ENCODE data around the gene CLPSL2.

Gene CLPSL2

DNA sequence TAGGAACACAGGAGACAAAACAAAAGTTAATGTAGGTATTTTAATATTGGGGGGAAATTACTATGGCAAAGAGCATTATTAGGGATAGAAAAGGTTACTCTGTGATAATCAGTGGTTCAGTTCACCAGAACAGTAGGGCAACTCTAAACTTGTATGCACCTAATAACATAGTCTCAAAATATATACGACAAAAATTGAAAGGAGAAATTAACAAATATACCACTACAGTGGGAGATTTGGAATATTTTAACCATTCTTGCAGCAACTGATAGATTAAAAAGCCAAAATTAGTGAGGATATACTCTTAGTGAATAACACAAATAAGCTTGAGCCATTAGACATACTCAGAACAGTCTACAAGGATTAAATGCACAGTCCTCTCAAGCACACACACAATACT is 28.5 kb upstream of the CLPSL2 start:
- no peak for DNase-seq

DNA sequence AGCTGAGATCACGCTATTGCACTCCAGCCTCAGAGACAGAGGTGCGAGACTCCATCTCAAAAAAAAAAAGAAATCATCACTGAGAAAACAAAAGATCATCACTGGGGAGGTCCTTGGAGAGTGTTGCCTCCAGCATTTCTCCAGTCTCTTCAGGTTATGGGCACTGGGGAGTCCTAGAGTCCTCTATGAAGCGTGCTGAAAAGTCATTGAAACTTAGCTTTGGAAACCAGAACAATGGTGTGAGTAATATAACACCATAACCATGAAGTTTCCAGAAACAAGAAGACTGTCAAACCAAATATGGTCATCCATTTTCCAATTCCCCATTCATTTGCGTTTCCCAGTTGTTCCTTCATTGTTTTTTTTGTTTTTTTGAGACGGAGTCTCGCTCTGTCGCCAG is 25.8 kb upstream of the CLPSL2 start:
- DNase-seq, result no peak

DNA sequence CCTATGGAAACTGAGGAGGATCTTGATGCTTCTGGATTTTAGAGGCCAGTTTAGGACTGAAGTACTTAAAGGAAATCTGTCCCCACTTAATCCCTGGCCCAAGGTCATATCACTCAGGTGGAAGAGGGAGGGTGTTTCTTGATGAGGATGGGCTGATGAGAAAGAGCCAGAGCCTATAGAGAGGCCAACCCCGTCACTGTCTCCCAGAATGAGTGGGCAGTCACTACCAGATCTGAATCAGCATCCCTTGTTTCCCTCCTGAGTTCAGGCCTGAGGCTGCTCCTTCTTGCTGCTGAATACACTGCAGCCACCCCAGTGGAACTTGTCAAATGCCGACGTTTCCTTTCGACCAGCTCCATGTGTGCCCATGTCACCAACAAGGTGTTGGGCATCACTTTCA is 24.8 kb upstream of the CLPSL2 start:
- no peak for DNase-seq

DNA sequence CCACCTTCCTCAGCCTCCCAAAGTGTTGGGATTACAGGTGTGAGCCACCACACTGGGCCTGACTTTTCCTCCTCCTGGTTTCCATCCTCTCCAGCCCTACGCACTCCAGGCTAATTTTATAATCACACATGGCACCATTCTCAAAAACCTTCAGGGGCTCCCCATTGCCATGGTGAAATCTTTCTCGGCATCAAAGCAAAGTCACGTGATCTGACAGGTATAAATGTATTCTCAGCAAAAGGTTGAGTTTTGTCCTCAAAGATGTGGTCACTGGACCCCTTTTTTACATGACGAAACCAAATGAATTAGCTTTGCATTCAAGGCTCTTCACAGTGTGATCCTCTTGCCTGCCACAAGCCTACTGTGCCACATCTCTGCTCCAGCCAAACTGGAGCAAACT is 24.1 kb upstream of the CLPSL2 start:
- DNase-seq, result no peak

DNA sequence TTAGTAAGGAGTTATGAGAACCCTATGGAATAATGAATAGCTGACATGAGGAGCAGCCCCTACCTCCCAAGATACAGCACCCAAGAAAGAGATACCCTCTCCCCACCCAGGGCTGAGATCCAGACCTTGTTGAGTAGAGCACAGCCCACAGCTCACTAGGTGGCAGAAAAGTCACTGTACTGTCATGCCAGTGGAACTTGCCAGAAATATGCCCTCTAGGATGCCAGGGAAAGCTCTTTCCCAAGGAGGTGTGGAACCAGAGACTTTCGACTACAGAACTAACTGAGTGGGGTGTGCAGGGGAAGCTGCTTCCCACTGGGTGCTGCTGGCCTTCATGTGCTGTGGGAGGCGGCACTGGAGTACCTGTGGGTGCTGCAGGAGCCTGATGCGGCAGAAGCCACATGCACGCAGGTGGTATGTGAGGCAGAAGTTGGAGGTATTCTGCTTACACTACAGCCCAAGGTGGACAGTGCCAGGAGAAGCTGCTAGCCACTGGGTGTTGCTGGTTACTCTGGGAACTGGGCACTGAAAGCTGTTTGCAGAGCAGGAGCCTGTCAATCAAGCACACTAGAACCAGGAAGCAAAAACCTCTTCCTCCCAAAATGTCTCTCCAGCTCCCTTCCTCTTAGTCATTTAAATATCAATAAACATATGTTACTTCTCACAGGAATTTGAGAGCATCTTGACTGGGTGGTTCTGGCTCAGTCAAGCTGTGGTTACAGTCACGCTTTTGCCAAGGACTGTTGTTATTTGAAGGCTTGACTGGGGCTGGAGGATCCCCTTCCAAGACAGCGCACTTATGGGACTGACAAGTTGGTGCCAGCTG is 21.7 kb upstream of the CLPSL2 start:
- DNase-seq, result no peak

DNA sequence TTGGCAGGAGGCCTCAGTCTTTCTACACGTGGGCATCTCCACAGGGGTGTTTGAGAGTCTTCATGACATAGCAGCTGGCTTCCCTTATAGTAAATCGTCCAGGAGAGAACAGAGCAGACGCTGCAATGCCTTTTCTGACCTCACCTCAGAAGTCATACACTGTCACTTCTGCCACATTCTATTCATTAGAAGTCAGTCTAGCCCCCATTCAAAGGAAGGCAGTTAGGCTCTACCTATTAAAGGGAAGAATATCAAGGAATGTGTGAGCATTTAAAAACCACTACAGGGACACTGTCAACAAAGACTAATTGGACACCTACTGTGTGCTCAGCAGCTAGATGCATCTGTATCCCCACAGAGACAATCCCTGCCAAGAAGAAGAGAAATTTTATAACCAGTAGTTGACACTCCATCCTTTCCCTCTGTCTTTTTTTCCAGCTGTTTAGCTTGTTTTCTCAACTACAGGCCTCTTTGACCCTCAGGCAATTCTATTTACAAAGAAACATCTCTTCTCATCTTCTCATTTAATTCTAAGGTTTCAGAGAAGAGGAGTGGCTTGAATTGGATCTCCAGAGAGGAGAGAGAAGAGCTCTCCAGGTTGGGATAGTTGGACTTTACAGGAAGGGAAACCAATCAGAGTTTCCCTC is 21.0 kb upstream of the CLPSL2 start:
- DNase-seq, result no peak

DNA sequence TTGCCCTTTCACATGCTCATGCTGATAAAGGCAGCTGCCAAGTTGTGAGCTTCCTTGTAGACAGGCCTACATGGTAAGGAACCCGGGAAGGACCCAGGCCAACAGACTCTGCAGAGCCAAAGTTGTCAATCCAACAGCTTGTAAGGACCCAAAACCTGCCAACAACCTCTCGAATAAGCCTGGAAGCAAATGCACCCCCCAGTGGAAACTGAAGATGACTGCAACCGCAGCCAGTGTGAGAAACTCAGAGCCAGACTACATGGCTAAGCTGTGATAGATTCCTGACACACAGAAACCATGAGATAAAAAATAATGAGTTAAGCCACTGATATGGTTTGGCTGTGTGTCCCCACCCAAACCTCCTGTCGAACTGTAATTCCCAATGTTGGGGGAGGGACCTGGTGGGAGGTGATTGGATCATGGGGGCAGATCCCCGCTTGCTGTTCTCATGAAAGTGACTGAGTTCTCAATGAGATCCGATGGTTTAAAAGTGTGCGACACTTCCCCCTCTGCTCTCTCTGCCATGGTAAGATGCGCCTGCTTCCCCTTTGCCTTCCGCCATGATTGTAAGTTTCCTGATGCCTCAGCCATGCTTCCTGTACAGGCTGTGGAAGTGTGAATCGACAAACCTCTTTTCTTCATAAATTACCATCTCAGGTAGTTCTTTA is 18.8 kb upstream of the CLPSL2 start:
- DNase-seq, result no peak

DNA sequence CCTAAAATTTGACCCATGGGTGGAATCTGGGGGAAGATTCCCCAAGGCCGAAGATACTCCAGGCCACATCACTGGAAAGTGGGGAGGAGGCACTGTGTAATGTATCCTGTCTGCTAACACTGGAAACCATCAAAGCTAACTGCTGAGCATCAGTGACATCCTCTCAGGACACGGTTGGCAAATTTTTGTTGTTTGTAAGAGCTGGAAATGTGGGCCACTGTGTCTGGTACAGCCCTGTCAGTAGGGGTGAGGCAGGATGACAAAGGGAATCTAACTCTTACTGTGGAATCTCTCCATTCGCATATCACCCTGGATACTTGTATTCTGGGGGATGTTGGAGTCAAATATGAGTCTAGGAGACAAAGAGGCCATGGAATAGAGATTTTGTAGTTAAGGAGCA is 17.0 kb upstream of the CLPSL2 start:
- DNase-seq, result no peak

DNA sequence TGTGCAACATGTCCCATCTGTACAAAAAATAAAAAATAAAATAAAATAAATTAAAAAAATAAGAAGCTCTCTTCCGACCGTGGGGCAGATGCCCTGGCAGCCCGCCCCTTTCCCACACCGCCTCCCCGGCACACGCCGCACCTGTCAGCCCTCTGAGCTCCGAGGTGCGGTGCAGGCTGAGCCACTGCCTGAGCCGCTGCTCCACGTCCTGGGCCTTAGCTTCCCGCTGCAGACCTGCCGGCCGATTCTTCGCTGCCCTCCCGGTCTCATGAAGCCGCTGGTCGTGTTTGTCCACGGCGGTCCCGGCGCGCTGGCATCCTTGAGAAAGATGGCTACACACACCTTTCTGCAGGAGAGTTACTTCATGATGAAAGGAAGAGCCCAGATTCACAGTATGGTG is 10.7 kb upstream of the CLPSL2 start:
- DNase-seq, result no peak

DNA sequence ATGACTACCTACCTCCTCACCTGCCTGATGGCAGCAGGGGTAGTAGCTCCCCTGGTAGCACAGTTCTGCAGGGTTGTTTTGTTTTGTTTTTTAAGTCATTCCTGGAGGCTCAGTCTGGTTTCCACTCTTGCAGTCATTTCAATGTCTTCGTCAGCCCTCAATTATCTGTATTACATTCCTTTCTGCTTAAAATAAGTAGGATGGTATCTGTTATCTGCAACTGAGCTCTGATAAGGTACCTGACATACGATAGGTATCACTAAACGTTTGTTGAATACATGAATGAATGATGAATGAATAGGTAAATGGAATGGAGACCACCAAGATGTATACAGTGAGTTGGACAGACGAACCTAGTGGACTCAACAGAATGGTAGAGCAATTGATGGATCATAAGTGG is 7.2 kb upstream of the CLPSL2 start:
- no peak for DNase-seq

DNA sequence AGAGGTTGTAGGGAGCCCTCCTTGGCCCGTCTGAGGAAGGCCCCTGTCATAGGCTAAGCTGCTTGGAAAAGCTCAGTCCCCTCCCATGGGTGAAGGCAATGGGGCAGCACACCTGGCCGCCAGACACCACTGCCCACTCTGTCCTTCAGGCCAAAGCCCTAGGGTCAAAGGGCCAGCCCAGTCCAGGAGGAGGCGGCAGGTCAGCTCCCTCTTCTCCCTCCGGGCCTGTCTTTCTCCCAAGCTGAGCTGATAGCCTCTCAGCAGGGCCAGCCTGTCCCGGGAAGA is 5.1 kb upstream of the CLPSL2 start:
- DNase-seq, result no peak

DNA sequence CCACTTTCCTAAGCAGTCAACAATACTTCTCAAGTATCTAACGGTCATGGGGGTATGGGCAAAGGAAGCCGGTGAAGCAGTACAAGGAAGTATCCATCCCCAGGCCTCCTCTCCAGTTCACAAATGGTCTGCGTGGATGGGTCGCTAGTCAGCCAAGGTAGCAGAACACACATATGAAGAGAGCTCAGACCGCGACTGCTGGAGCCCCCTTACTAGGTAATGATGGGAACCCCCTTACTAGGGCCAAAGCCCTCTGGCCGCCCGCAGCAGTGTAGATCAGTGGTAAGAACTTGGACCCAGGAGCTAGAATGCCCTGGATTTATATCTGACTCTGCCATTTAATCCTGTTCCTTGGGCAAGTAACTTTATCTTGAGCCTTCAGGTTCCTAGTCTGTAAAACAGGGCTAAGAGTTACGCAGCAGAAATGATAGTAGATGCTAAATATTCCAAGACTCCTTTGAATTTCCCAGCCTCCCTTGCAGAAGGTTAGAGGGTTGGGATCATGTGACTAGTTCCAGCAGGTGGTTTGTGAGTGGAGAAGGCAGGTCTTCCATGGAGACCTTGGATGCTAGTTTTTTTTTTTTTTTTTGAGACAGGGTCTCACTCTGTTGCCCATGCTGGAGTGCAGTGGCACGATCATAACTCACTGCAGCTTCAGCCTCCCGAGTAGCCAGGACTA is 2.1 kb upstream of the CLPSL2 start:
- DNase-seq, result no peak

DNA sequence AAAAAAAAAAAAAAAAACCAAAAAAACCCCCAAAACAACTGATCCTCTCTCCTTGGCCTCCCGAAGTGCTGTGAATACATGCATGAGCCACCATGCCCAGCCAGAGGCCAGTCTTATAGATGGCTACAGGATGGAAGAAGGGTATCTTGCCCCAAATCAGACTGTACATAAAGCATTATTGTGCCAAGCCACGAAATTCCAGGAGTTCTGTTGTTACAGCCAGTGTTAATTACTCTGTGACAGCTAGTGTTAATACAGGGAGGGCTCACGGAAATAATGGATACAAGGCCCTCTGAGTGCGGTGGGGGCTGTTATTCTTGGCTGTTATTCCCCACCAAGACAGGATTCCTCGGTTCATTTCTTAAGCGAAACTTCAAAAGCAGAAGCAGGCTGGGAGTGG is 1.4 kb upstream of the CLPSL2 start:
- DNase-seq, result no peak

DNA sequence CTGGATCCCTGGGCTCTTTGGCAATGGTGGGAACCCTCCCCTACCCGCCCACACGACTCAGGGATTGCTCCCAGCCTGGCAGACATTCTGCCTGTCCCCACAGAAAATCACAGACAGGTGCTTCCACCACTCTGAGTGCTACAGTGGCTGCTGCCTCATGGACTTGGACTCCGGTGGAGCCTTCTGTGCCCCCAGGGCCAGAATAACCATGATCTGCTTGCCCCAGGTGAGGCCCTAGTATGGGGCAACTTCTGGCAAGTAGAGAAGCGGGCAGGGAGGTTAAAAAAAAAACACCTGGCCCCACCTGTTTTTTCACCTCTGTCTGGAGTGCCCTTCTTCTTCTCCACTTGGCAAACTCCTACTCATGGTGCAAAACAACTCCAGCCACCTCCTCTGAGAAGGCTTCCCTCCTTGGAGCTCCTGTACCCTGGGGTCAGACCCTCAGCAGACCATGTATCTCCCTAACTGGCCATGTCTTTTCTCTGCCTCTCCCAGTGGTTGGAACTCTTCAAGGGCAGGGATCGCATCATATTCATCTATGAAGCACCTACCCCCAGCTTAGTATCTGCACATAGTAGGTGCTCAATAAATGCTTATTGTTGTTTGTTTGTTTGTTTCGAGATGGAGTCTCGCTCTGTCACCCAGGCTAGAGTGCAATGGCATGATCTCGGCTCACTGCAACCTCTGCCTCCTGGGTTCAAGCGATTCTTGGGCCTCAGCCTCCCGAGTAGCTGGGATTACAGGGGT is 1.1 kb downstream of the CLPSL2 start:
- no peak for DNase-seq

DNA sequence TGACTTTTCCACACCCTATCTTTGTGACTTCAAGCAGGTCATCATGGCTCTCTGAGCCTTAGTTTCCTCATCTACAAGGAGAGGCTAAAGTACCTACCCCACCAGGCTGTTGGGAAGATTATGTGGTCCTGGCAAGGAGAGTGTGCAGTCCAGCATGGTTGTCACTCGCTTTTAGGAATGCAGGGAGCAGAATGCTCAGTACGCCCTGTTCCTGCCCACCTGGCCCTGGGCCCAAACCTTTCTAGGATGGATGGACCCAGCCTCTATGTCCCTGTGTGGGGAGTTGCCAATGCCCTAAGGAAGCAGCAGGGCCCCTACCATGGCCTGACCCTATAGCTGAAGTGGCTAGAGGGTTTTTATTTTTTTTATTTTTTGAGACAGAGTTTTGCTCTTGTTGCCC is 2.0 kb downstream of the CLPSL2 start:
- DNase-seq, result no peak

DNA sequence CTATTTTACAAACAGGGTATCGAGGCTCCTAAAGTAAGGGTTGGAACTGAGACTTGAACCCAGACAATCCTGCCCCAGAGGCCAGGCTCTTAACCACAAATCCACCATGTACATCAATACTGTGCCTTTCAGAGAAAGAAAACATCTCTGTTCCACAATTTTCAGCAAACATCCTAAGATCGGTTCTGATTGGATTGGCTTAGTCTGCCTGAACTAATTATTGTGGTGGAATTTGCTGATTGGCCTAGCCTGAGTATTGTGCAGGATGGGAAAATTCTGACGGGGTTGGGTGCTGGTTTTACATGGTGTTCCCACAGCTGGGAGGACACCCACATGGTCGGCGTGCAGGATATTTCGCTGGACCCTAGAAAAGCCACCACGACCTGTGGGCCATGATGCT is 4.3 kb downstream of the CLPSL2 start, which contains the start of gene CLPSL1:
TSS of gene CLPSL1 (plus strand) at position 301 of the 400 bp plus-strand sequence. CDS start at position 393, 92 bp downstream.
- no peak for DNase-seq

DNA sequence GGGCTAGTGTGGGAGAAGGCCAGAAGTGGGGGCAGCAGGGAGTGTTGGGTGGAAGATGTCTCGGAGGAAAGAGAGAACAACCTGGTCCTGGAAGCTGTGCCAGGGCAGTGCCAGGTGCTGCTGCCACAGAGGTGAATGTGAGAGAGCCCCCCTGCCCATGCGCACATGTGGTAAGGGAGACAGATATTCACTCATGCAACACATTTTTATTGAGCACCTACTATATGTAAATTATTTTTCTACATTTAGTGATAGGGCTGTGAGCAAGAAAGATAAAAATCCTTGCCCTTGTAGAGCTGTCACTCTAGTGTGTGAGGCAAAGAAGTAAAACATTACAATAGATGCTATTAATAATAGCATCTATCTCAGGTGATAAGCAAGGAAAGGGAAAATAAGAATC is 4.9 kb downstream of the CLPSL2 start:
- DNase-seq, result no peak

DNA sequence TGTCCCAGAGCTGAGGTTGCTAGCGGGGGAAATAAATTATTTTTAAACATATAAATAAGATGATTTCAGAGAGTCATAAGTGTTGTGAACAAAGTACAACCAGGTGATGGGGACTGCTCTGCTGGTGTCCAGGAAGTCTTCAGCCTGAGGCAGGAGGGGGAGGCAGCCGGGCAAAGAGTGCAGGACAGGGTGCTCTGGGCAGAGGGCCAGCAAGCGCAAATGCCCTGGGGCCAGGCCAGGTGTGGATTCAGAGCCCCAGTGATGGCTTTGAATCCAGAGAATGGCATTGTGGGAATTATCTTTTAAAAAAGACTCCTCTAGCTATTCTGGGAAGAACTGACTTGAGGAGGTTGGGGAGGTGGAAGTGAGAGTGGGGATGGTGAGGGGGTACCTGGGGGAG is 6.0 kb downstream of the CLPSL2 start:
- DNase-seq, result no peak

DNA sequence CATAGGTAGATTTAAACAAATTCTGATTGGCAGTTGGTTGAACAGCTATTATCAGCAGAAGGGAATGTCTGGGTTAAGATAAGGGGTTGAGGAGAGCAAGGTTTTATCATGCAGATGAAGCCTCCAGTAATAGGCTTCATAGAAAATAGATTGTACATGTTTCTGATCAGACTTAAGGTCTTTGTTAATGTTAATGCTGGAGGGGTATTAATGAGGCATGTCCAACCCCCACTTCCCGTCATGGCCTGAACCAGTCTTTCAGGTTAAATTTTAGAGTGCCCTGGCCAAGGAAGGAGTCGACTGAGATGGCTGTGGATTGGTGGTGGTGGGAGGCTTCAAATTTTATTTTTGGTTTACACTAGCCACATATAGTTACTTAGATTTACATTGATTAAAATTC is 7.8 kb downstream of the CLPSL2 start:
- DNase-seq, result no peak

DNA sequence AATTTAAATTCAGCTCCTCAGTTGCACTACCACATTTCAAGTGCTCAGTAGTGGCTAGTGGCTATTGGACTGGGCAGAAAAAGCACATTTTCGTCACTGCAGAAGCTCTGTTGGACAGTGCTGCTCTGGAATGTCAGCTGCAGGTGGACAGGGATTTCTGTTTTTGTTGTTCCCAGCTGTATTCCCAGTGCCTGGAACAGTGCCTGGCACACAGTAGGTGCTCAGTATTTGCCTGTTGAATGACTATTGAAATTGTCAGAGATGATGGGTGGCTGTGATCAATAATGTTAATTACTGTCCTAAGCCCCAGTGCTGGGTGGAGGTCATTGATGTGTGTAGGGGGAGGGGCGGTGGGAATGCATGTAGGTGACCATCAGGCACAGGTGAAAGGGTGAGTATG is 9.9 kb downstream of the CLPSL2 start:
- DNase-seq, result no peak

DNA sequence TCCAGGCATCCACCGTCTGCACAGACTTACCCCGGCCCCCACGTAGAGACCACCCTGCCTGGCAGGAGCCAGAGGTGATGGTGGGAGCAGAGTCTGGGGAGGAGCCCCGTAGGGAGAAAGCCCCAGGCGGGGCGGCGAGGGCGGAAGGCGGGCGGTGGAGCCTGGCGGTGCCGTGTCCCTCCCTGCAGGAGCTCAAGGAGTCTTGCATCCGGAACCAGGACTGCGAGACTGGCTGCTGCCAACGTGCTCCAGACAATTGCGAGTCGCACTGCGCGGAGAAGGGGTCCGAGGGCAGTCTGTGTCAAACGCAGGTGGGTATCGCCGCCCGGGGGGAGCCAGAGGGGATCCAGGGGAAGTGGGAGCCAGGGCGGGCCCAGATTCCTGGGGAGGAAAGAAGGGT is 10.4 kb downstream of the CLPSL2 start:
- DNase-seq, result no peak

DNA sequence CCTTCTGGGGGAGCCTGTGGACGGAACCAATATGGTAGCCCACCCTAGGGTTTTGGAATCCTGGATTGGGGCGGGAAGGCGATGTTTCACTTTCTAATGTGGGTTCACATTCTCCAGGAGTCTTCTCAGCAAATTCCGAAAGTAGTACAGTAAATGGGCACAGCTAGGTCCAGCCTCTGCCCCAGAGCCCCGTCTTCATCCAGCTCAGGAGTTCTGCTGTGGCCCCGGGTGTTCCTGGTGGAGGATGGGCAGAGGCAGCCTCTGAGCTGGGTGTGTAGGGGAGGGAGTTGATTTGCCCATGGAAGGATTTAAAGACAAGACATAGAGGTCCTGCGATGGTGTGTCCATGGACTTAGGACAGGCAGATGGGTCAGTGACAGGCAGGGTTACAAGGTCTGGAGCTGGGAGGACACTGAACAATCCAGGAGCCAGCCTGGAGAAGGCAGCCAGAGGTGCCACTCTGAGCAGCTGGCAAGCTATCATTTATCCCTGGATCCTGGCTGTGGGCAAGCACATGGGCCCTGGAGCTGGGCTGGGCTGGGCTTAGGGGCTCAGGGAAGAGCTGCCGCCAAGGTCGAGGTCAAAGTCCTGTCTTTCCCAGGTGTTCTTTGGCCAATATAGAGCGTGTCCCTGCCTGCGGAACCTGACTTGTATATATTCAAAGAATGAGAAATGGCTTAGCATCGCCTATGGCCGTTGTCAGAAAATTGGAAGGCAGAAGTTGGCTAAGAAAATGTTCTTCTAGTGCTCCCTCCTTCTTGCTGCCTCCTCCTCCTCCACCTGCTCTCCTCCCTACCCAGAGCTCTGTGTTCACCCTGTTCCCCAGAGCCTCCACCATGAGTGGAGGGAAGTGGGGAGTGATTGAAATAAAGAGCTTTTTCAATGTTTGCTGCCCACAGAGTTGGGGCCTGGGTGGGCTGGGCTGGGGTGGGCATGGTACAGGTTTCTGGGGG is 11.1 kb downstream of the CLPSL2 start:
- DNase-seq, result no peak

Data from NCI-H1930 (cell line).